GM23248 (cell line): ENCODE results near the gene CUEDC2. TPM values are rescaled to one million over a fixed set of nuclear protein-coding genes. Genes with fewer than 3 reads are reported as not detected.

Experiments used
- DNase-seq: peaks from one replicate; pipeline ENCODE4 v3.0.0-alpha.2; 2015
- H2AFZ ChIP-seq: fragments of 200-600 bp; sonication (generic); 2 replicates; pipeline ENCODE4 v1.6.1; 2016; ENCODE audit warnings: antibody characterized with exemption
- H3F3A ChIP-seq: fragments of 200-600 bp; sonication (generic); 2 replicates; pipeline ENCODE4 v1.6.1; 2016; ENCODE audit warnings: mild to moderate bottlenecking, antibody characterized with exemption, mixed run types; ENCODE audit not compliant: insufficient read depth
- H3K27ac ChIP-seq: fragments of 200-600 bp; sonication (generic); 2 replicates; pipeline ENCODE4 v1.5.1; 2016; ENCODE audit warnings: mild to moderate bottlenecking
- H3K27me3 ChIP-seq: fragments of 200-600 bp; sonication (generic); replicated peaks from 2 replicates; pipeline ENCODE4 v1.6.1; 2016; ENCODE audit warnings: mild to moderate bottlenecking; ENCODE audit not compliant: insufficient read depth
- H3K36me3 ChIP-seq: fragments of 200-600 bp; sonication (generic); 2 replicates; pipeline ENCODE4 v1.6.1; 2016; ENCODE audit warnings: low read depth, mild to moderate bottlenecking
- H3K4me1 ChIP-seq: fragments of 200-600 bp; sonication (generic); 2 replicates; pipeline ENCODE4 v1.6.1; 2016; ENCODE audit warnings: mild to moderate bottlenecking; ENCODE audit not compliant: insufficient read depth
- H3K4me2 ChIP-seq: fragments of 200-600 bp; sonication (generic); one replicate; pipeline ENCODE4 v1.6.1; 2016; ENCODE audit warnings: mild to moderate bottlenecking; ENCODE audit not compliant: unreplicated experiment
- H3K4me3 ChIP-seq: fragments of 200-600 bp; sonication (generic); 2 replicates; pipeline ENCODE4 v1.5.1; 2016; ENCODE audit warnings: mild to moderate bottlenecking
- H3K79me2 ChIP-seq: fragments of 200-600 bp; sonication (generic); 2 replicates; pipeline ENCODE4 v1.6.1; 2016; ENCODE audit warnings: mild to moderate bottlenecking; ENCODE audit not compliant: insufficient read depth
- H3K9ac ChIP-seq: fragments of 200-600 bp; sonication (generic); 2 replicates; pipeline ENCODE4 v1.6.1; 2016; ENCODE audit warnings: mild to moderate bottlenecking
- H3K9me2 ChIP-seq: fragments of 200-600 bp; sonication (generic); 2 replicates; pipeline ENCODE4 v1.6.1; 2016; ENCODE audit warnings: mixed run types, mild to moderate bottlenecking, moderate library complexity; ENCODE audit not compliant: insufficient read depth
- H3K9me3 ChIP-seq: fragments of 200-600 bp; sonication (generic); one replicate; pipeline ENCODE4 v1.6.1; 2017; ENCODE audit warnings: low read depth
- H4K20me1 ChIP-seq: fragments of 200-600 bp; sonication (generic); 2 replicates; pipeline ENCODE4 v1.6.0; 2016; ENCODE audit not compliant: insufficient read depth
- EZH2 ChIP-seq: fragments of 200-600 bp; sonication (generic); IDR thresholded peaks from 2 replicates; pipeline ENCODE4 v1.6.1; 2018; ENCODE audit warnings: antibody characterized with exemption, mild to moderate bottlenecking; ENCODE audit not compliant: insufficient read depth, poor library complexity, severe bottlenecking
- EZH2phosphoT487 ChIP-seq: fragments of 200-600 bp; sonication (generic); IDR thresholded peaks from 2 replicates; pipeline ENCODE4 v1.6.1; 2018; ENCODE audit warnings: antibody characterized with exemption, moderate library complexity, mild to moderate bottlenecking, low read depth; ENCODE audit not compliant: insufficient read depth
- WGBS, 2 experiments: methylation state at CpG; one replicate each; pipeline ENCODE4 v1.1.6; 2015 to 2017; ENCODE audit warnings: low lambda C conversion rate in 2 of 2, low coverage in 1 of 2; ENCODE audit errors: missing lambda C conversion rate in 2 of 2; 5-methylcytosine and 5-hydroxymethylcytosine counted together
- in situ Hi-C: fragments of 300-500 bp; cut with MboI; formaldehyde crosslinking; loops from 2 replicates; pipeline ENCODE4 v1.15.0; 2020
- polyA plus RNA-seq: library from polyadenylated mRNA; unstranded; fragments of >200 nt; fragmentation: Nextera tagmentation; extraction: Ambion mirVana; gene quantifications from 2 replicates; pipeline ENCODE4 v1.2.1, GENCODE V29; 2016
- total RNA-seq: library from RNA; depleted of rRNA; stranded (reverse); fragments of >200 nt; shearing (Covaris generic); gene quantifications from 2 replicates; pipeline ENCODE4 v1.2.3, GENCODE V29; 2014

The CUEDC2 gene
- total and polyA plus RNA-seq, 2 experiments from 2014 or later: 54.1 to 87.6 TPM

DNA sequence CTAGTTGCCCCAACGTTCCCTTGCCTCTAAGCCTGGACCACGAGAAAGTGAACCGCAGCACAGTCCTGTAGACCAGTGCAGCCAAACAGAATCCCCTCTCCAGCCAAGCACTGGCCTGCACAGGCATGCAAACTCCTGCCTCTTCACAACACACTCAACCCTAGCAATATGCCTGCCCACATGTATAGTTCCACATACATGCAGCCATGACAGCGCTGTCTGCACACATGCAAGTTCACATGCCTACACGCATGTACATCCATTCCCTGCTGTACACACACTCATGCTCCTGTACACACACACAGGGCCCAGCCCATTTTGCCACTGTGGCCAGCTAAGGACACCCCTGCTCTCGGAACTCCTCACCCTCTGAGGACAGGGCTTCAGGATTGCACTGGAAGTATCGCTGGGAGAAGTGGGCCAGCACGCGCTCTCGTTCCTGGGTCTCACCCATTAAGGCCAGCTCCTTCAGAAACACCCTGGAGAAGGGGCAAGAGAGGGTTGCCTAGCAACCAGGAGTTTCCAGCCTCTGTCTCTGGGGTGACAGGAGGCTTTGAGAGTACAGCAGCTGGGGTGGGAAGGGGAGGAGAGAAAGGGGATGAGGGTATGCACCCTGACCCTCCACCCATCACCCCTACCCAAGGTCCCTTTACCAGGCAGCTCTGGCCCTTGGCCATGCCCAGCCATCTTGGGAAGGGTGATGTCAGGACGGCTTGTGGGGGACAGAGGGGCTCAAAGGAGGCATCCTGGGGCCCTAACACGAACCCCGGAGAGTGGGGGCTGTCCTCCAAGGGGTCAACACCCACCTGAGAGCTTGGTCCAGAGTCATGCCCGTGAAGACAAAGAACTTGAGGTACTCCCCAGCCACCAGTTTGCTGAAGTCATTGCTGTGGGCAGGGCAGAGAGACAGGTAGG lies 20.8 kb downstream of the CUEDC2 start:
- TF ChIP-seq EZH2phosphoT487 (no peak), EZH2 (no peak)
- Histone ChIP-seq H3K4me2 (no peak overlapping the region), H3K4me3 (no peak overlapping the region), H3K9ac (no peak overlapping the region), H2AFZ (no peak overlapping the region), H3K9me3 (no peaks in the 10 kb centered on the region), H3F3A (no peaks in the 10 kb centered on the region), H3K36me3 (no peaks in the 10 kb centered on the region), H3K27me3 (peaks cover 16% of the 10 kb centered on the region), H3K9me2 (no peaks in the 10 kb centered on the region), H4K20me1 (no peaks in the 10 kb centered on the region), H3K4me1 (no peaks in the 10 kb centered on the region), H3K27ac (no peak overlapping the region), H3K79me2 (no peaks in the 10 kb centered on the region)
- in situ Hi-C loops: no loop called here
- DNase-seq: no peak
- 74 to 80% methylated on average over 12 to 14 of the region's 14 CpGs for WGBS, 2 experiments

DNA sequence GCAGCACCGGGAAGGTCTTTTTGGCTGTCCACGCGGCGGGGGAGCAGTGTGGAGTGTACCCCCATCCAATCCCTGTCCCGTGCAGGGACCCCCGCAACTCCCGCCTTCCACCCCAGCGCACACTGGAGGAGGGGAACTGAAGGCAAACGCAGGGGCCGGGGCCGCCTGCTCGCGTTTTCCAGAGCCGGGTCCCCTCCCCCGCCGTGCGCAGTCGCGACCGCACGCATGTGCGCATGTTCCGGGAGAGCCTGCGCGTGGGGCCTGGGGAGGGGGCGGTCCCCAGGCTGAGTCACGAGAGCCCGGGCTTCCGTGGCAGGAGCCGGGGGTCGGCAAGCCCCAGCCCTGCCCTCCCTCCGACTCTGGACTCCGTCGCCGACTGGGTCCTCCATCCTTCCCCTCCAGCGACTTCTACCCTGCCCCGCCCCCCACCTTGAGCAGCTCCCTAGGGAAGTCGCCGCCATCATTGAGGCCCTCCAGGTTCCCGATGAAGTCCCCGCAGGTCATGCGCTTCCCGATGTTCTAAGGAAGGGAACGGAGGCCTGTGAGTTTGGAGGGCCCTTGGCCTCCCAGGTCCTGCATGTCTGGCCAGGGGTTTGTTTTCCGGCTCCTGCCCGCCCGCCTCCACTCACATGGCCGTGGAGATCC lies 21.8 kb downstream of the CUEDC2 start:
- Histone ChIP-seq H3K27me3 (peaks cover 16% of the 10 kb centered on the region), H3K27ac (no peak overlapping the region), H2AFZ (peak overlapping the region; percentile 59), H3K4me2 (peak overlapping the region; percentile 69), H3K4me1 (no peaks in the 10 kb centered on the region), H3K4me3 (peak overlapping the region; percentile 62), H3K9me3 (no peaks in the 10 kb centered on the region), H3K9ac (peak overlapping the region; percentile 43; the same call in 1 of the 2 replicates), H3K9me2 (no peaks in the 10 kb centered on the region), H4K20me1 (no peaks in the 10 kb centered on the region), H3K36me3 (no peaks in the 10 kb centered on the region), H3F3A (no peaks in the 10 kb centered on the region), H3K79me2 (no peaks in the 10 kb centered on the region)
- no peak for TF ChIP-seq EZH2
- TF ChIP-seq EZH2phosphoT487: 0 out of 2 replicates have a peak, but pooled peaks have one; percentile 5
- DNase-seq: peak; percentile 31
- 1 to 4% methylated on average over 34 to 47 of the region's 48 CpGs for WGBS, 2 experiments
- in situ Hi-C loops: no loop called here

DNA sequence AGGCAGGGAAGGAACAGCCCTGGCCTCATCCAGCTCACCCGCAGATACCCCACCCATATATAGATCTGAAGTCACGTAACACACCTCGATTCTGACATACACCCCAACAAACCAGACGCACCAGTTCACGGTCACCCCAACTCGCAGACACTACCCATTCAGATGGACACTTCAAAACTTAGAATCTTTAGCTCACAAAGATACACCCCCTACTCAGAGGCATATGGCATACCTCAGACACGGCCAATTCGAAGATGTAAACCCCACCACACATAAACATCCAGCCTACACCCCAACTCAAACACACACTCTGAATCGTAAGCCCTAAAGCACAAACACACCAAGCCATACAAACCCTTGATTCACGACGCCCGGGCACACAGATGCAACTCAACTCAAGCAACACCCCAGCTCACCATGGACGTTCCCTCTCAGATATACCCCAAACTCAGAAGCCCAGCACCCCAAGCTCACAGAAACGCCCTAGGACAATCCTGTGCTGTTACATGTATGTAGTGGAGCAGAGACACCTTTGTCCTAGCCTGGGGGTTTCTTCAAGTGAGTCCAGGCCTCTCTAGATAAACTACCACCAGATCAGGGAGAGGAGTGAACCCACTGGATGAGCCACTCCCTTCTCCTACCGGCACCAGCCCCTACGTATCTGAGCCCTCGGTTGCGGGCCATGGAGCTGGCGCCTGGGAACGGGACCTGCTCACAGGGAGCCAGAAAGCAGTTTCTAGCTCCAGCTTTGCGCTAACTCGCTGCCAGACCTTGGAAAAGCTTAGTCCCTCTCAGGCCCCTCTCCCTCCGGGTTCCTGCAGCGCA lies 22.6 kb downstream of the CUEDC2 start:
- Histone ChIP-seq H4K20me1 (no peaks in the 10 kb centered on the region), H3K4me3 (peak overlapping the region; percentile 77), H3K36me3 (no peaks in the 10 kb centered on the region), H3K9me3 (no peaks in the 10 kb centered on the region), H3K27ac (no peak overlapping the region), H3K27me3 (peaks cover 10% of the 10 kb centered on the region), H3K9me2 (no peaks in the 10 kb centered on the region), H3K4me2 (peak overlapping the region; percentile 69), H2AFZ (peak overlapping the region; percentile 68), H3F3A (no peaks in the 10 kb centered on the region), H3K79me2 (no peaks in the 10 kb centered on the region), H3K4me1 (no peaks in the 10 kb centered on the region), H3K9ac (peak overlapping the region; percentile 43)
- DNase-seq: peak; percentile 40
- in situ Hi-C loops: no loop called here
- TF ChIP-seq EZH2phosphoT487 (0 out of 2 replicates have a peak, but pooled peaks have one; percentile 39), EZH2 (peak; percentile 59)
- 28 to 29% methylated on average over 24 of the region's 24 CpGs for WGBS, 2 experiments
